Pancreas (tissue), 10 donors: ENCODE measurements around the gene PCDHGC4. TPM values are rescaled to one million over a fixed set of nuclear protein-coding genes. Genes with fewer than 3 reads are reported as not detected.

Experiments
- ATAC-seq, 4 donors: fragments of 200-7000 bp; cut with Tn5 transposase; one replicate each; pipeline versions ENCODE4 v1.8.0 to v1.9.1; 2020; ENCODE audit warnings: mild to moderate bottlenecking in 4 of 4, moderate library complexity in 4 of 4
- DNase-seq, 6 donors: peaks; one replicate each; pipeline ENCODE4 v3.0.0-alpha.2; 2020
- FAIRE-seq: peaks from 2 replicates; lab custom pipeline; 2012; peaks lifted over from hg19 to GRCh38; lab: Jason Lieb, UNC
- H3K27ac ChIP-seq, 4 donors: fragments of 200-600 bp; sonication (generic); 1 replicate in 3 of 4; 2 replicates in 1 of 4; pipeline versions ENCODE4 v1.5.0 to v1.8.0; 2020
- H3K27me3 ChIP-seq, 4 donors: fragments of 200-600 bp; one replicate each; pipeline ENCODE4 v1.8.0; 2021
- H3K36me3 ChIP-seq, 3 donors: fragments of 200-600 bp; sonication (generic) in 1 of 3; one replicate each; pipeline versions ENCODE4 v1.5.0 to v1.8.0; 2020 to 2021
- H3K4me1 ChIP-seq, 3 donors: fragments of 200-600 bp; one replicate each; pipeline ENCODE4 v1.8.0; 2021
- H3K4me3 ChIP-seq, 4 donors: fragments of 200-600 bp; sonication (generic) in 2 of 4; one replicate each; pipeline versions ENCODE4 v1.5.0 to v1.8.0; 2020 to 2021
- H3K9me3 ChIP-seq, 4 donors: fragments of 200-600 bp; one replicate each; pipeline ENCODE4 v1.8.0; 2021
- WGBS, 2 donors: extraction: QIAGEN DNeasy Blood & Tissue Kit; methylation state at CpG; one replicate each; pipeline ENCODE4 v1.1.7; 2013; 5-methylcytosine and 5-hydroxymethylcytosine counted together
- intact Hi-C, 3 donors: fragments of 100-400 bp; cut with DNase I; formaldehyde crosslinking; loops; one replicate each; pipeline versions ENCODE4 v1.11.1 to v1.14.2; 2022
- polyA plus RNA-seq, 2 donors: library from polyadenylated mRNA; stranded (reverse); fragments of 200-250 nt; gene quantifications; one replicate each; pipeline ENCODE4 v1.2.3, GENCODE V29; 2013
- total RNA-seq, 6 donors: library from RNA; stranded (reverse); fragmentation: NEBNext Ultra II Directional in 4 of 6; extraction: Animal tissue kit (Norgen Biotek cat#: 25700) in 4 of 6; gene quantifications; one replicate each; pipeline versions ENCODE4 v1.2.1 to v1.2.4, GENCODE V29; 2021 to 2023
- TF ChIP-seq, protein P1 (sequence below), 4 donors: fragments of 200-600 bp; sonication (generic) in 3 of 4; IDR thresholded peaks; one replicate each; pipeline versions ENCODE4 v1.5.0 to v1.8.0; 2021; ENCODE audit warnings: antibody characterized with exemption in 4 of 4
- donor health status: healthy with polysubstance abuse.
- donor health status: DM: no; HTN: no; CAD: no; lungs with moderate emphysema.
- donor health status: DM: no; HTN: no; CAD: no.
- donor health status: control.
- donor health status: control.
- donor health status: Bipolar disorder and iron deficiency.
- donor health status: DM: yes; HTN: yes; CAD: no.
- donor health status: DM: no; HTN: no; CAD: no.
- donor health status: DM: no; HTN: no; CAD: no.
- donor health status: DM: yes; HTN: yes; CAD: no.

The PCDHGC4 gene
- total and polyA plus RNA-seq, 8 donors = 0.35 to 1.4 (median 0.70) TPM

DNA sequence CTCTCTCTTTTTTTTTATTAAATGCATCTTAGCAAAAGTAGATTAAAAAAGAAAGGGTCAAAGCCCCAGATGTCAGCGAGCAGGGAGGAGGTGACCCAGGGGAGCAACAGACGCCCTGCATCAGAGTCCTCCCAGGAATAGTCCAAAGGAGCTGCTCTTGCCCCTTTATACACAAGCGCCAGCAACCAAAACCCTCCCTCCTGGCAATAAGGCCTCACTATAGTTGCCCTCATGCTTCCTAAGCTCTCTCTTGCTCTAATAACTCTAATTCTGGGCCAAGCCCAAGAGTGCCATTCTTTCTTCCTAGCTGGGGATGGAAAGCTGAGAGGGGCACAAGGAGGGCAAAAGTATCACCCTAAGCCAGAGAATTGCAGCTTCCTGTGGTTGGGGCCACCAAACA lies 30.3 kb downstream of the PCDHGC4 start:
- Histone ChIP-seq H3K4me1 (peaks cover 0 to 3% (median 0%) of the 10 kb centered on the region in 3 donors), H3K27ac (no peak overlapping the region), H3K4me3 (no peak overlapping the region), H3K9me3 (no peaks in the 10 kb centered on the region), H3K36me3 (peaks cover 0 to 14% (median 0%) of the 10 kb centered on the region in 3 donors), H3K27me3 (no peaks in the 10 kb centered on the region)
- 91 to 95% methylated on average over 3 of the region's 3 CpGs for WGBS, 2 donors
- intact Hi-C loops = no loop called here
- DNase-seq (no peak), FAIRE-seq (no peak), ATAC-seq (no peak)
- TF ChIP-seq, protein P1, sequence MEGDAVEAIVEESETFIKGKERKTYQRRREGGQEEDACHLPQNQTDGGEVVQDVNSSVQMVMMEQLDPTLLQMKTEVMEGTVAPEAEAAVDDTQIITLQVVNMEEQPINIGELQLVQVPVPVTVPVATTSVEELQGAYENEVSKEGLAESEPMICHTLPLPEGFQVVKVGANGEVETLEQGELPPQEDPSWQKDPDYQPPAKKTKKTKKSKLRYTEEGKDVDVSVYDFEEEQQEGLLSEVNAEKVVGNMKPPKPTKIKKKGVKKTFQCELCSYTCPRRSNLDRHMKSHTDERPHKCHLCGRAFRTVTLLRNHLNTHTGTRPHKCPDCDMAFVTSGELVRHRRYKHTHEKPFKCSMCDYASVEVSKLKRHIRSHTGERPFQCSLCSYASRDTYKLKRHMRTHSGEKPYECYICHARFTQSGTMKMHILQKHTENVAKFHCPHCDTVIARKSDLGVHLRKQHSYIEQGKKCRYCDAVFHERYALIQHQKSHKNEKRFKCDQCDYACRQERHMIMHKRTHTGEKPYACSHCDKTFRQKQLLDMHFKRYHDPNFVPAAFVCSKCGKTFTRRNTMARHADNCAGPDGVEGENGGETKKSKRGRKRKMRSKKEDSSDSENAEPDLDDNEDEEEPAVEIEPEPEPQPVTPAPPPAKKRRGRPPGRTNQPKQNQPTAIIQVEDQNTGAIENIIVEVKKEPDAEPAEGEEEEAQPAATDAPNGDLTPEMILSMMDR (IDR thresholded peaks at IDR 0.05) = no peak

DNA sequence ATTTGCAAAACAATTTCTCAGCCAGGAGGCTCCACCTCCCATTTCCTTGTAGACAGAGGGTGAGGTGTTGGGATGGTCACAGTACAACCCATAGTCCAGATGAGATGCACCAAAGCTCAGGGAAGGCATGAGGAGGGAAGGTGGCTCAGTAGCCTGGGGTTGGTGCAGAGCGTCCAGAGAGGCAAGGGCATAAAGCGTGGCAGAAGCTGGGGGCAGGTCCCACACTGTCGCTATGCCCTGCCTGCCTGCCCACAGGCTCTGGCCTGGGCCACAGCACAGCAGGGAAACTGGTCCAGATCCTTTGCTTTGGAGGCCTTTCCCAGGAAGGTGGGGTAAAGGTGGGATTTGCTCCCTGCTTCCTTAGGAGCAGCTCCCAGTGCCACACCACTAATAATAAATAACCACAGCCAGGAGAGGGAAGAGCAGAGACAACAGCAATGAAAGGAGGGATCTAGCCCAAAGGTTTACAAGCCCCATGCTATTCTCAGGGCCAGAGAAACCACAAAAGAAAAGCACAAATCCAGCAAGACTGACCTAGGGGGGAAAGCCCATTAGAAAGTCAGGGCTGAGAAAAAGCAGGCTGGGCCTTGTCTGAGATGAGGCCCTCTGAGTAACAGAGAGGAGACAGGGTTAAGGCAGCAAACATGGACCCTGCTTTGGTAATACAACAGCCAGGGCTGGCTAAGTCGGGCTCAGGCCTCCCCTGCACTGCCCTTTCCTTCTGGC lies 31.3 kb downstream of the PCDHGC4 start:
- 90% methylated on average over 4 of the region's 4 CpGs for WGBS, 2 donors

DNA sequence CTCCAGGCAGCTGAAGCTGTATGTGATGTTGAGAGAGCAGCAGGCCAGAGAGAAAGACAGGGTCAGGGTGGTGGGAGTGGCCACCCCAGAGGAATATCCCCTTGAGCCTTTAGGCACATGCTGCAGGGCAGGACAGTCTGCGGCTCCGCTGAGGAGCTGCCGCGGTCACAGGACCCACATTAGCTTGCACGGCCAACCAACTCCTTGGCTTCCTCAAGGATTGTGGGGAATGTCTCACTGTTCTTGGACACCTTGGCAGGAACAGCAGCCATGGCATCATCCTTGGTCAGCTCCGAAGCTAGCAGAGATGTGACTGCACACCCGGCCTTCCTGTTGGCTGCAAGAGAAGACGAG lies 31.8 kb downstream of the PCDHGC4 start:
- Histone ChIP-seq H3K4me1 (peaks cover 0 to 12% (median 0%) of the 10 kb centered on the region in 3 donors), H3K36me3 (peaks cover 0 to 14% (median 0%) of the 10 kb centered on the region in 3 donors), H3K9me3 (no peaks in the 10 kb centered on the region), H3K27ac (no peak overlapping the region), H3K4me3 (no peak overlapping the region), H3K27me3 (no peaks in the 10 kb centered on the region)
- no peak for FAIRE-seq
- TF ChIP-seq, protein P1 (IDR thresholded peaks at IDR 0.05) = no peak
- DNase-seq = no peak
- intact Hi-C loops = no loop called here
- 87 to 91% methylated on average over 8 of the region's 8 CpGs for WGBS, 2 donors
- ATAC-seq = no peak

More for the DNA sequence above, 31.3 kb downstream of the PCDHGC4 start:
- H3K9me3 ChIP-seq = no peaks in the 10 kb centered on the region
- no peak overlapping the region for H3K27ac ChIP-seq
- TF ChIP-seq, protein P1 (IDR thresholded peaks at IDR 0.05) = no peak
- no peak for DNase-seq
- ATAC-seq = no peak
- intact Hi-C loops = no loop called here
- no peak overlapping the region for H3K4me3 ChIP-seq
- FAIRE-seq = no peak
- H3K27me3 ChIP-seq = no peaks in the 10 kb centered on the region
- H3K4me1 ChIP-seq = peaks cover 0 to 6% (median 0%) of the 10 kb centered on the region in 3 donors
- peaks cover 0 to 14% (median 0%) of the 10 kb centered on the region in 3 donors for H3K36me3 ChIP-seq

DNA sequence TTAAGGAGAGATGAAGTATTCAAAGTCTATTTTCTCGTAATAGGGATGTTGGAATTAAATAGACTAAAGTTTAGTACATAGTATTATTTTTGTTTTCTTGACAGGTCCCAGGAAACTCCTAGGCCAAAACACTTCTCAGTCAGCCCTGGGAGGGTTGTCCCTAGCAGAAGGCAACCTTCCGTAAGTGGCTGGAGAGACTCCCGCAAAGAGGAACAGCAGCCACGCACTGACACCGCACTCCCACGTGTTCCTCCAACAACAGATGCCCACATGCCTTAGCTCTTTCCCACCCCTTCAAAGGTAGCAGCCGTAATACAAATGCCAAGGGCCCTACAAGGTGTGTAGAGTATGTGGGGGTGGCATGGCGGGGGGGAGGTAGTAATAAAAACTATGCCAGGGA lies 32.5 kb downstream of the PCDHGC4 start:
- Histone ChIP-seq H3K9me3 (no peaks in the 10 kb centered on the region), H3K27me3 (no peaks in the 10 kb centered on the region), H3K36me3 (peaks cover 0 to 14% (median 5%) of the 10 kb centered on the region in 3 donors), H3K4me3 (no peak overlapping the region), H3K4me1 (peaks cover 0 to 18% (median 0%) of the 10 kb centered on the region in 3 donors), H3K27ac (no peak overlapping the region)
- DNase-seq (no peak), ATAC-seq (no peak), FAIRE-seq (no peak)
- WGBS, 2 donors = 88 to 92% methylated on average over 8 of the region's 8 CpGs
- TF ChIP-seq, protein P1 (IDR thresholded peaks at IDR 0.05) = no peak
- intact Hi-C loops = no loop called here
